HepG2 (cell line): ENCODE data around the gene CTSW. TPM values are rescaled to one million over a fixed set of nuclear protein-coding genes. Genes with fewer than 3 reads are reported as not detected.

Source experiments
- ATAC-seq: fragments of 200-7000 bp; cut with Tn5 transposase; 3 replicates; pipeline ENCODE4 v1.9.1; 2020; ENCODE audit warnings: mild to moderate bottlenecking, moderate library complexity
- BruUV-seq: library from RNA; stranded (reverse); fragments of 400-500 nt; replicated peaks from 2 replicates; lab custom pipeline; 2021; lab: Mats Ljungman, UMichigan
- CTCF ChIA-PET: fragments of 300-600 bp; formaldehyde crosslinking; extraction: SDS; loops from one replicate; lab custom pipeline; 2021; ENCODE audit warnings: low total read pairs, inconsistent platforms, low intra/inter-chr PET ratio; lab: Yijun Ruan, JAX
- POLR2A ChIA-PET: fragments of 350-600 bp; sonication (Branson Sonifier 250); formaldehyde crosslinking; loops from one replicate; lab custom pipeline; 2020; ENCODE audit warnings: antibody characterized with exemption, inconsistent platforms; lab: Yijun Ruan, JAX
- DNase-seq: peaks from one replicate; pipeline ENCODE4 v3.0.0-alpha.2; 2015; ENCODE audit warnings: low spot score
- FAIRE-seq: peaks from 3 replicates; lab custom pipeline; 2011; peaks lifted over from hg19 to GRCh38; lab: Jason Lieb, UNC
- H2AFZ ChIP-seq: one replicate; pipeline ENCODE4 v1.6.1; 2011; ENCODE audit warnings: low read length, inconsistent platforms
- H3K27ac ChIP-seq: fragments of 300-600 bp; 3 replicates; pipeline ENCODE4 v1.8.0; 2011; ENCODE audit warnings: mixed run types, mild to moderate bottlenecking, mixed read lengths, low read length, inconsistent platforms; ENCODE audit not compliant: insufficient read depth; ENCODE audit errors: extremely low read length
- H3K27me3 ChIP-seq, 2 experiments: fragments of 200-600 bp in 1 of 2; 2 replicates in 1 of 2; 3 replicates in 1 of 2; pipeline versions ENCODE4 v1.6.0 to v1.8.0; 2011; ENCODE audit warnings: low read length in 2 of 2, mild to moderate bottlenecking in 2 of 2, moderate library complexity in 2 of 2, inconsistent platforms in 1 of 2; ENCODE audit not compliant: insufficient read depth in 2 of 2, control insufficient read depth in 1 of 2
- H3K36me3 ChIP-seq, 2 experiments: fragments of 200-600 bp in 1 of 2; replicated peaks in 1 of 2; 2 replicates in 1 of 2; 3 replicates in 1 of 2; pipeline versions ENCODE4 v1.5.1 to v1.8.0; 2011; ENCODE audit warnings: low read length in 2 of 2, inconsistent platforms in 1 of 2; ENCODE audit not compliant: insufficient read depth in 2 of 2, control insufficient read depth in 1 of 2
- H3K4me1 ChIP-seq: 2 replicates; pipeline ENCODE4 v1.5.1; 2012; ENCODE audit warnings: low read length, inconsistent platforms; ENCODE audit not compliant: insufficient read depth
- H3K4me2 ChIP-seq: 2 replicates; pipeline ENCODE4 v1.6.0; 2011; ENCODE audit warnings: low read depth, low read length, inconsistent platforms
- H3K4me3 ChIP-seq, 3 experiments: fragments of 200-600 bp in 1 of 3; sonication (generic), shearing (Covaris generic) in 1 of 3; replicated peaks in 1 of 3; 2 replicates each; pipeline ENCODE4 v1.5.1; 2011 to 2016; ENCODE audit warnings: low read length in 3 of 3, inconsistent platforms in 2 of 3, low read depth in 2 of 3, mild to moderate bottlenecking in 2 of 3, control low read depth in 1 of 3, mixed read lengths in 1 of 3; ENCODE audit not compliant: insufficient read depth in 1 of 3
- H3K79me2 ChIP-seq: one replicate; pipeline ENCODE4 v1.6.1; 2011; ENCODE audit warnings: low read length, inconsistent platforms; ENCODE audit not compliant: insufficient read depth
- H3K9ac ChIP-seq: 2 replicates; pipeline ENCODE4 v1.6.0; 2011; ENCODE audit warnings: mild to moderate bottlenecking, low read depth, low read length, inconsistent platforms; ENCODE audit not compliant: insufficient read depth
- H3K9me3 ChIP-seq: 2 replicates; pipeline ENCODE4 v1.5.1; 2012; ENCODE audit warnings: mild to moderate bottlenecking, low read length
- H4K20me1 ChIP-seq: 2 replicates; pipeline ENCODE4 v1.6.0; 2011; ENCODE audit warnings: inconsistent platforms, mild to moderate bottlenecking, low read length, moderate library complexity; ENCODE audit not compliant: insufficient read depth
- GABPA ChIP-seq, 2 experiments: IDR thresholded peaks; 2 replicates each; pipeline ENCODE4 v1.6.1; 2011 to 2016; ENCODE audit warnings: low read depth in 2 of 2, low read length in 1 of 2, missing biosample characterization in 1 of 2, missing genetic modification characterization in 1 of 2
- HNF1B ChIP-seq: sonication (generic); formaldehyde crosslinking; IDR thresholded peaks from 2 replicates; pipeline ENCODE4 v1.5.1; 2020; ENCODE audit warnings: mild to moderate bottlenecking, moderate library complexity, missing genetic modification reagents
- PHF5A ChIP-seq: IDR thresholded peaks from one replicate; pipeline ENCODE4 v1.6.1; 2018; ENCODE audit warnings: low read depth, missing genetic modification reagents; ENCODE audit not compliant: unreplicated experiment
- RNF219 ChIP-seq: sonication (generic); formaldehyde crosslinking; IDR thresholded peaks from 2 replicates; pipeline ENCODE4 v1.5.0; 2020; ENCODE audit warnings: mild to moderate bottlenecking, missing genetic modification reagents
- ZBTB8A ChIP-seq: sonication (generic); formaldehyde crosslinking; IDR thresholded peaks from 2 replicates; pipeline ENCODE4 v1.4.0; 2020; ENCODE audit warnings: mild to moderate bottlenecking, low read depth, missing genetic modification reagents, borderline replicate concordance
- ZFP90 ChIP-seq: sonication (generic); formaldehyde crosslinking; IDR thresholded peaks from 2 replicates; pipeline ENCODE4 v1.8.0; 2022; ENCODE audit warnings: missing genetic modification reagents, mild to moderate bottlenecking, inconsistent platforms, borderline replicate concordance
- ZNF12 ChIP-seq: sonication (generic); formaldehyde crosslinking; IDR thresholded peaks from 2 replicates; pipeline ENCODE4 v1.5.0; 2020; ENCODE audit warnings: missing genetic modification reagents
- ZSCAN29 ChIP-seq: sonication (generic); formaldehyde crosslinking; conservative IDR thresholded peaks from 2 replicates; pipeline ENCODE4 v1.4.0; 2020; ENCODE audit warnings: mild to moderate bottlenecking, missing genetic modification reagents
- WGBS: methylation state at CpG from one replicate; pipeline ENCODE4 v1.1.6; 2017; ENCODE audit warnings: low lambda C conversion rate; 5-methylcytosine and 5-hydroxymethylcytosine counted together
- in situ Hi-C: cut with HindIII; loops from 2 replicates; pipeline ENCODE4 v1.10.0; 2017; ENCODE audit warnings: low pct_unique_long_range_greater_than_20kb; ENCODE audit not compliant: extremely low pct_ligation_motif_present
- intact Hi-C: fragments of 100-400 bp; cut with micrococcal nuclease; formaldehyde crosslinking; loops from one replicate; pipeline ENCODE4 v1.10.0; 2022; ENCODE audit not compliant: unreplicated experiment
- polyA plus RNA-seq, 8 experiments: library from polyadenylated mRNA; depleted of rRNA in 3 of 8; stranded (reverse) in 7 of 8; unstranded in 1 of 8; fragments of >200 nt; fragmentation: Illumina TruSeq in 4 of 8; extraction: Trizol in 4 of 8; gene quantifications; 2 replicates each; pipeline versions ENCODE4 v1.2.1 to v1.2.3, GENCODE V29; 2011 to 2016; ENCODE audit warnings: low read depth in 4 of 8, missing spikeins in 1 of 8, mixed read lengths in 1 of 8; ENCODE audit not compliant: insufficient read depth in 1 of 8
- total RNA-seq, 5 experiments: library from RNA; depleted of rRNA; stranded (reverse); fragments of >200 nt; fragmentation: Illumina TruSeq; extraction: Trizol; gene quantifications; 2 replicates each; pipeline ENCODE4 v1.2.3, GENCODE V29; 2016; ENCODE audit warnings: low read depth in 1 of 5
- TF ChIP-seq, protein P1 (sequence below): sonication (generic); formaldehyde crosslinking; IDR thresholded peaks from 2 replicates; pipeline ENCODE4 v1.4.0; 2020; ENCODE audit warnings: missing genetic modification reagents
- TF ChIP-seq, protein P2 (sequence below): sonication (generic); formaldehyde crosslinking; IDR thresholded peaks from 2 replicates; pipeline ENCODE4 v1.5.1; 2020; ENCODE audit warnings: mild to moderate bottlenecking, missing genetic modification reagents
- TF ChIP-seq, protein P3 (sequence below): sonication (generic); formaldehyde crosslinking; IDR thresholded peaks from 2 replicates; pipeline ENCODE4 v1.5.0; 2020; ENCODE audit warnings: mild to moderate bottlenecking, missing genetic modification reagents

The CTSW gene
- total and polyA plus RNA-seq, 2 of the 13 experiments (the other 11 are each of a cell fraction or from before 2014, with no cell fraction given), result 0.09 TPM; not detected in 1

GRCh38 chr11:65900125-65900898 is 20.7 kb downstream of the CTSW start, which contains the start of gene FOSL1:
Gene FOSL1, minus strand, starts transcription at chr11:65900388. Its CDS starts 49 bp downstream, at chr11:65900339.
- Histone ChIP-seq H3K79me2 (peaks cover 31% of the 10 kb centered on the region), H3K4me2 (peak within 1 kb of the TSS; percentile 93), H3K27ac (peak within 1 kb of the TSS; percentile 66), H3K27me3 (no peaks in the 10 kb centered on the region; a peak in 1 of 5 replicates), H3K36me3 (peaks cover 6 to 16% of the 10 kb centered on the region in 2 experiments; a peak in 4 of 5 replicates), H3K4me3 (peak within 1 kb of the TSS; percentile 84 to 89 (median 89)), H4K20me1 (no peaks in the 10 kb centered on the region), H3K4me1 (peaks cover 55% of the 10 kb centered on the region), H3K9ac (peak within 1 kb of the TSS; percentile 88), H2AFZ (no peak within 1 kb of the TSS), H3K9me3 (no peaks in the 10 kb centered on the region)
- intact Hi-C loops, result no loop called here
- WGBS, result 12% methylated on average over 9 of the region's 80 CpGs
- DNase-seq (peak; percentile 85), FAIRE-seq (peak; percentile 30), ATAC-seq (peak; percentile 74)
- in situ Hi-C loops, result no loop called here
- no TSS peak for BruUV-seq
- ChIA-PET POLR2A (interaction anchor here (1.0 to 6.2 kb wide), 9 partner anchors 9 to 47 kb away, joined by 3 to 95 read pairs (median 8); partner anchors contain the start of genes C11orf68, CCDC85B, CFL1 and FIBP), CTCF (interaction anchor here (1.6 kb wide), 1 partner anchor 16 kb away, joined by 3 read pairs; no protein-coding TSS in a partner anchor)
- TF ChIP-seq ZNF12 (CRISPR knock-in tag), result no peak
- TF ChIP-seq HNF1B (CRISPR knock-in tag), result peak; percentile 78
- TF ChIP-seq ZSCAN29 (CRISPR knock-in tag), result no peak
- TF ChIP-seq, protein P1, sequence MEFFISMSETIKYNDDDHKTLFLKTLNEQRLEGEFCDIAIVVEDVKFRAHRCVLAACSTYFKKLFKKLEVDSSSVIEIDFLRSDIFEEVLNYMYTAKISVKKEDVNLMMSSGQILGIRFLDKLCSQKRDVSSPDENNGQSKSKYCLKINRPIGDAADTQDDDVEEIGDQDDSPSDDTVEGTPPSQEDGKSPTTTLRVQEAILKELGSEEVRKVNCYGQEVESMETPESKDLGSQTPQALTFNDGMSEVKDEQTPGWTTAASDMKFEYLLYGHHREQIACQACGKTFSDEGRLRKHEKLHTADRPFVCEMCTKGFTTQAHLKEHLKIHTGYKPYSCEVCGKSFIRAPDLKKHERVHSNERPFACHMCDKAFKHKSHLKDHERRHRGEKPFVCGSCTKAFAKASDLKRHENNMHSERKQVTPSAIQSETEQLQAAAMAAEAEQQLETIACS (CRISPR knock-in tag), result no peak
- no peak for TF ChIP-seq PHF5A
- TF ChIP-seq GABPA (IDR thresholded peaks at IDR 0.05; ENCODE audit: low read depth, low read length), result no peak
- peak; percentile 40; the same call in 1 of the 2 replicates for TF ChIP-seq GABPA (CRISPR knock-in tag; IDR thresholded peaks at IDR 0.05; ENCODE audit: low read depth)
- TF ChIP-seq, protein P2, sequence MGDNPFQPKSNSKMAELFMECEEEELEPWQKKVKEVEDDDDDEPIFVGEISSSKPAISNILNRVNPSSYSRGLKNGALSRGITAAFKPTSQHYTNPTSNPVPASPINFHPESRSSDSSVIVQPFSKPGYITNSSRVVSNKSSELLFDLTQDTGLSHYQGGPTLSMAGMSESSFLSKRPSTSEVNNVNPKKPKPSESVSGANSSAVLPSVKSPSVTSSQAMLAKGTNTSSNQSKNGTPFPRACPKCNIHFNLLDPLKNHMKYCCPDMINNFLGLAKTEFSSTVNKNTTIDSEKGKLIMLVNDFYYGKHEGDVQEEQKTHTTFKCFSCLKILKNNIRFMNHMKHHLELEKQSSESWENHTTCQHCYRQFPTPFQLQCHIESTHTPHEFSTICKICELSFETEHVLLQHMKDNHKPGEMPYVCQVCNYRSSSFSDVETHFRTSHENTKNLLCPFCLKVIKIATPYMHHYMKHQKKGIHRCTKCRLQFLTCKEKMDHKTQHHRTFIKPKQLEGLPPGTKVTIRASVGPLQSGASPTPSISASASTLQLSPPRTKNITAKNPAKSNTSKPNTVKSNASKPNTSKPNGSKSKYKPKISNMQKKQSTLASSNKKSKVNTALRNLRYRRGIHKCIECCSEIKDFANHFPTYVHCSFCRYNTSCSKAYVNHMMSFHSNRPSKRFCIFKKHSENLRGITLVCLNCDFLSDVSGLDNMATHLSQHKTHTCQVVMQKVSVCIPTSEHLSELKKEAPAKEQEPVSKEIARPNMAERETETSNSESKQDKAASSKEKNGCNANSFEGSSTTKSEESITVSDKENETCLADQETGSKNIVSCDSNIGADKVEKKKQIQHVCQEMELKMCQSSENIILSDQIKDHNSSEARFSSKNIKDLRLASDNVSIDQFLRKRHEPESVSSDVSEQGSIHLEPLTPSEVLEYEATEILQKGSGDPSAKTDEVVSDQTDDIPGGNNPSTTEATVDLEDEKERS (CRISPR knock-in tag), result no peak
- no peak for TF ChIP-seq ZFP90
- no peak for TF ChIP-seq RNF219 (CRISPR knock-in tag)
- no peak for TF ChIP-seq ZBTB8A (CRISPR knock-in tag)
- TF ChIP-seq, protein P3, sequence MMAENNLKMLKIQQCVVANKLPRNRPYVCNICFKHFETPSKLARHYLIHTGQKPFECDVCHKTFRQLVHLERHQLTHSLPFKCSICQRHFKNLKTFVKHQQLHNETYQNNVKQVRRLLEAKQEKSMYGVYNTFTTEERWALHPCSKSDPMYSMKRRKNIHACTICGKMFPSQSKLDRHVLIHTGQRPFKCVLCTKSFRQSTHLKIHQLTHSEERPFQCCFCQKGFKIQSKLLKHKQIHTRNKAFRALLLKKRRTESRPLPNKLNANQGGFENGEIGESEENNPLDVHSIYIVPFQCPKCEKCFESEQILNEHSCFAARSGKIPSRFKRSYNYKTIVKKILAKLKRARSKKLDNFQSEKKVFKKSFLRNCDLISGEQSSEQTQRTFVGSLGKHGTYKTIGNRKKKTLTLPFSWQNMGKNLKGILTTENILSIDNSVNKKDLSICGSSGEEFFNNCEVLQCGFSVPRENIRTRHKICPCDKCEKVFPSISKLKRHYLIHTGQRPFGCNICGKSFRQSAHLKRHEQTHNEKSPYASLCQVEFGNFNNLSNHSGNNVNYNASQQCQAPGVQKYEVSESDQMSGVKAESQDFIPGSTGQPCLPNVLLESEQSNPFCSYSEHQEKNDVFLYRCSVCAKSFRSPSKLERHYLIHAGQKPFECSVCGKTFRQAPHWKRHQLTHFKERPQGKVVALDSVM (CRISPR knock-in tag), result no peak
